ENCODE data around the gene TEX13C. TPM values are rescaled to one million over a fixed set of nuclear protein-coding genes. Genes with fewer than 3 reads are reported as not detected.
"Not testable (repeated sequence)": the region's sequence is repeated elsewhere in the genome, so short reads cannot be mapped to it uniquely, and the experiment has no call there.

The TEX13C gene
- total and polyA plus RNA-seq, 4 donors = not detected

DNA sequence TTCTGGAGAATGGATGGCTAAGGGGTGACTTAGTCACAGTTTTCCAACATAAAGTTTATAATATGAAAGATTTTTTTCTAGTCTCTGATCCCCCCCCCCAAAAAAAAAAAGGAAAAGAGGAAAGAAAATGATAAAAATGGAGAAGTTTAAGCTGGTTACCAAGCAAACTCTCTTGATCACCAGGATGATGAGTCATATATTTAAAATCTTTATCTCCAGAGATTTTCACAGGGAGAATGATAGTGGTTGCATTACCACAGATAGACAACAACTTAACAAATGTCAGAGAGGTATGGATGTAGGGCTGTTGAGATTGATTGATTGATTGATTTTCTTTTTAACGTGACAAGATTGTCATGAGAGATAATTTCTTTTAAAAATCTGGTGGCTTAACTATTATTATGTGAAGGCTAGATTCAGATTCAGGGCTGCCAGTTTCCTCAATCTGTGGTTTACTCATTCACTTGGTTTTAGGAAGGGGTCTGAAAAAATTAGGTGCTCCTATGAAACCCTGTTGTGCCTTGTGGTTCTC, 13.3 kb upstream of the TEX13C start:
- TF ChIP-seq, protein P1, sequence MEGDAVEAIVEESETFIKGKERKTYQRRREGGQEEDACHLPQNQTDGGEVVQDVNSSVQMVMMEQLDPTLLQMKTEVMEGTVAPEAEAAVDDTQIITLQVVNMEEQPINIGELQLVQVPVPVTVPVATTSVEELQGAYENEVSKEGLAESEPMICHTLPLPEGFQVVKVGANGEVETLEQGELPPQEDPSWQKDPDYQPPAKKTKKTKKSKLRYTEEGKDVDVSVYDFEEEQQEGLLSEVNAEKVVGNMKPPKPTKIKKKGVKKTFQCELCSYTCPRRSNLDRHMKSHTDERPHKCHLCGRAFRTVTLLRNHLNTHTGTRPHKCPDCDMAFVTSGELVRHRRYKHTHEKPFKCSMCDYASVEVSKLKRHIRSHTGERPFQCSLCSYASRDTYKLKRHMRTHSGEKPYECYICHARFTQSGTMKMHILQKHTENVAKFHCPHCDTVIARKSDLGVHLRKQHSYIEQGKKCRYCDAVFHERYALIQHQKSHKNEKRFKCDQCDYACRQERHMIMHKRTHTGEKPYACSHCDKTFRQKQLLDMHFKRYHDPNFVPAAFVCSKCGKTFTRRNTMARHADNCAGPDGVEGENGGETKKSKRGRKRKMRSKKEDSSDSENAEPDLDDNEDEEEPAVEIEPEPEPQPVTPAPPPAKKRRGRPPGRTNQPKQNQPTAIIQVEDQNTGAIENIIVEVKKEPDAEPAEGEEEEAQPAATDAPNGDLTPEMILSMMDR (IDR thresholded peaks at IDR 0.05; ENCODE audit: control extremely low read depth, extremely low read depth) = no peak
- Histone ChIP-seq H3K9ac (ENCODE audit: insufficient read depth in 1 of 2, low read length in 2 of 2) (no peak overlapping the region), H3K27me3 (ENCODE audit: control insufficient read depth in 3 of 3, insufficient read depth in 3 of 3, low read length in 2 of 3) (no peaks in the 10 kb centered on the region), H3K4me1 (ENCODE audit: control insufficient read depth in 5 of 5, insufficient read depth in 5 of 5, low read length in 5 of 5) (no peaks in the 10 kb centered on the region), H3K9me3 (ENCODE audit: control insufficient read depth in 4 of 4, insufficient read depth in 3 of 4, low read length in 3 of 4) (no peaks in the 10 kb centered on the region), H3K4me3 (no peak overlapping the region), H3K36me3 (ENCODE audit: control insufficient read depth in 4 of 4, insufficient read depth in 4 of 4, low read length in 4 of 4) (no peaks in the 10 kb centered on the region), H3K27ac (ENCODE audit: low read depth in 1 of 2, low read length in 1 of 2) (no peak overlapping the region)
- ATAC-seq (ENCODE audit: insufficient read depth, low FRiP score) (no peak), DNase-seq (no peak)
- WGBS, 2 donors = 60 to 94% methylated on average over 1 of the region's 1 CpG

- DNase-seq (no peak), ATAC-seq (ENCODE audit: insufficient read depth, low FRiP score) (no peak)
- Histone ChIP-seq H3K27ac (ENCODE audit: low read depth in 1 of 2, low read length in 1 of 2) (no peak overlapping the region), H3K27me3 (ENCODE audit: control insufficient read depth in 3 of 3, insufficient read depth in 3 of 3, low read length in 2 of 3) (no peaks in the 10 kb centered on the region), H3K9ac (ENCODE audit: insufficient read depth in 1 of 2, low read length in 2 of 2) (no peak overlapping the region), H3K9me3 (ENCODE audit: control insufficient read depth in 4 of 4, insufficient read depth in 3 of 4, low read length in 3 of 4) (no peaks in the 10 kb centered on the region), H3K4me1 (ENCODE audit: control insufficient read depth in 5 of 5, insufficient read depth in 5 of 5, low read length in 5 of 5) (no peaks in the 10 kb centered on the region), H3K36me3 (ENCODE audit: control insufficient read depth in 4 of 4, insufficient read depth in 4 of 4, low read length in 4 of 4) (no peaks in the 10 kb centered on the region), H3K4me3 (no peak overlapping the region)
- TF ChIP-seq, protein P1 (IDR thresholded peaks at IDR 0.05; ENCODE audit: control extremely low read depth, extremely low read depth) = no peak
Measured at GRCh38 chrX:125308653-125309052, 11.0 kb upstream of the TEX13C start.

DNA sequence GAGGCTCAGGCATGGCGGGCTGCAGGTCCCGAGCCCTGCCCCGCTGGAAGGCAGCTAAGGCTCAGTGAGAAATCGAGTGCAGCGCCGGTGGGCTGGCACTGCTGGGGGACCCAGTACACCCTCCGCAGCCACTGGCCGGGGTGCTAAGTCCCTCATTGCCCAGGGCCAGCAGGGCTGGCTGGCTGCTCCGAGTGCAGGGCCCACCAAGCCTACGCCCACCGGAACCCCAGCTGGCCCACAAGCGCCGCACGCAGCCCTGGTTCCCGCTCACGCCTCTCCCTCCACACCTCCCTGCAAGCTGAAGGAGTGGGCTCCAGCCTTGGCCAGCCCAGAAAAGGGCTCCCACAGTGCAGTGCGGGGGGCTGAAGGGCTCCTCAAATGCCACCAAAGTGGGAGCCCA, 505 bp upstream of the TEX13C start:
- H3K27ac ChIP-seq (ENCODE audit: low read depth in 1 of 2, low read length in 1 of 2); H3K4me1 ChIP-seq (ENCODE audit: control insufficient read depth in 5 of 5, insufficient read depth in 5 of 5, low read length in 5 of 5); H3K36me3 ChIP-seq (ENCODE audit: control insufficient read depth in 4 of 4, insufficient read depth in 4 of 4, low read length in 4 of 4); H3K4me3 ChIP-seq; DNase-seq; H3K9ac ChIP-seq (ENCODE audit: insufficient read depth in 1 of 2, low read length in 2 of 2); H3K27me3 ChIP-seq (ENCODE audit: control insufficient read depth in 3 of 3, insufficient read depth in 3 of 3, low read length in 2 of 3); ATAC-seq (ENCODE audit: insufficient read depth, low FRiP score): not testable (repeated sequence)
- 94 to 100% methylated on average over 7 to 17 of the region's 17 CpGs for WGBS, 2 donors
- peaks cover 0 to 13% (median 0%) of the 10 kb centered on the region in 4 donors for H3K9me3 ChIP-seq (ENCODE audit: control insufficient read depth in 4 of 4, insufficient read depth in 3 of 4, low read length in 3 of 4)

- 50% methylated on average over 2 of the region's 2 CpGs; no CpG with 5 or more reads in 1 of the 2 donors for whole genome bisulfite sequencing, 2 donors
- ATAC-seq (ENCODE audit: insufficient read depth, low FRiP score) = no peak
Measured at GRCh38 chrX:125322431-125322830, 2.8 kb downstream of the TEX13C start.

More at GRCh38 chrX:125322431-125322830, 2.8 kb downstream of the TEX13C start:
- no peaks in the 10 kb centered on the region for H3K4me1 ChIP-seq (ENCODE audit: control insufficient read depth in 5 of 5, insufficient read depth in 5 of 5, low read length in 5 of 5)
- TF ChIP-seq, protein P1 (IDR thresholded peaks at IDR 0.05; ENCODE audit: control extremely low read depth, extremely low read depth) = no peak
- H3K27me3 ChIP-seq (ENCODE audit: control insufficient read depth in 3 of 3, insufficient read depth in 3 of 3, low read length in 2 of 3) = no peaks in the 10 kb centered on the region
- no peak for DNase-seq
- H3K9ac ChIP-seq (ENCODE audit: insufficient read depth in 1 of 2, low read length in 2 of 2) = no peak overlapping the region
- H3K4me3 ChIP-seq = no peak overlapping the region
- H3K27ac ChIP-seq (ENCODE audit: low read depth in 1 of 2, low read length in 1 of 2) = no peak overlapping the region
- no peaks in the 10 kb centered on the region for H3K36me3 ChIP-seq (ENCODE audit: control insufficient read depth in 4 of 4, insufficient read depth in 4 of 4, low read length in 4 of 4)
- peaks cover 0 to 14% (median 0%) of the 10 kb centered on the region in 4 donors for H3K9me3 ChIP-seq (ENCODE audit: control insufficient read depth in 4 of 4, insufficient read depth in 3 of 4, low read length in 3 of 4)

All from lung (tissue), 12 donors.